Hindlimb muscle (tissue), 1 donor: ENCODE data around the gene PDGFB. TPM values are rescaled to one million over a fixed set of nuclear protein-coding genes. Genes with fewer than 3 reads are reported as not detected.

Source experiments
- DNase-seq: peaks from one replicate; pipeline ENCODE4 v3.0.0-alpha.2; 2013
- polyA plus RNA-seq: library from polyadenylated mRNA; unstranded; fragments of 120-200 nt; gene quantifications from one replicate; pipeline ENCODE4 v1.2.1, GENCODE V29; 2013; ENCODE audit not compliant: insufficient read length

The PDGFB gene
- 26.6 TPM for polyA plus RNA-seq

- no peak for DNase-seq
Measured at GRCh38 chr22:39244496-39245129, at the start of gene PDGFB. TSS of gene PDGFB (minus strand) at chr22:39244982. CDS start at chr22:39243963, 1,019 bp downstream.

- DNase-seq = no peak
Measured at GRCh38 chr22:39293766-39294368, 49.1 kb upstream of the PDGFB start.

GRCh38 chr22:39292561-39293074 is 47.8 kb upstream of the PDGFB start:
- peak; percentile 73 for DNase-seq

- DNase-seq = no peak
Measured at GRCh38 chr22:39292031-39292462, 47.3 kb upstream of the PDGFB start.

- DNase-seq = no peak
Measured at GRCh38 chr22:39291523-39291922, 46.7 kb upstream of the PDGFB start.

- no peak for DNase-seq
Measured at GRCh38 chr22:39290724-39291161, 46.0 kb upstream of the PDGFB start.

GRCh38 chr22:39289975-39290720 is 45.4 kb upstream of the PDGFB start:
- DNase-seq = no peak

- DNase-seq = no peak
Measured at GRCh38 chr22:39289533-39289932, 44.8 kb upstream of the PDGFB start.

- DNase-seq = no peak
Measured at GRCh38 chr22:39288135-39288898, 43.5 kb upstream of the PDGFB start.

GRCh38 chr22:39287076-39287725 is 42.4 kb upstream of the PDGFB start:
- no peak for DNase-seq

- DNase-seq = no peak
Measured at GRCh38 chr22:39284983-39285382, 40.2 kb upstream of the PDGFB start.

- DNase-seq = no peak
Measured at GRCh38 chr22:39284142-39284980, 39.6 kb upstream of the PDGFB start.

GRCh38 chr22:39283322-39284141 is 38.8 kb upstream of the PDGFB start:
- no peak for DNase-seq

- no peak for DNase-seq
Measured at GRCh38 chr22:39282645-39283321, 38.0 kb upstream of the PDGFB start.

GRCh38 chr22:39281126-39281525 is 36.3 kb upstream of the PDGFB start:
- no peak for DNase-seq

GRCh38 chr22:39280250-39280649 is 35.5 kb upstream of the PDGFB start:
- no peak for DNase-seq

GRCh38 chr22:39279170-39279850 is 34.5 kb upstream of the PDGFB start:
- no peak for DNase-seq

GRCh38 chr22:39278040-39278439 is 33.3 kb upstream of the PDGFB start:
- no peak for DNase-seq

- DNase-seq = no peak
Measured at GRCh38 chr22:39277142-39277607, 32.4 kb upstream of the PDGFB start.
